H1 (cell line): ENCODE results near the gene PTPRO. TPM values are rescaled to one million over a fixed set of nuclear protein-coding genes. Genes with fewer than 3 reads are reported as not detected.

ENCODE experiments used
- CTCF ChIA-PET: fragments of 300-600 bp; sonication (Branson Sonifier 250); formaldehyde crosslinking; loops from one replicate; lab custom pipeline; 2021; ENCODE audit not compliant: partially characterized antibody; lab: Charles Lee
- POLR2A ChIA-PET: fragments of 300-600 bp; sonication (Branson Sonifier 250); formaldehyde crosslinking; loops from one replicate; lab custom pipeline; 2021; ENCODE audit warnings: inconsistent platforms; ENCODE audit not compliant: partially characterized antibody; lab: Charles Lee
- DNase-seq, 2 experiments: peaks; one replicate each; pipeline versions ENCODE4 v3.0.0 to v3.0.0-alpha.2; 2010 to 2022; ENCODE audit warnings: low spot score in 2 of 2, low read depth in 1 of 2, mixed read lengths in 1 of 2
- FAIRE-seq: peaks from 2 replicates; lab custom pipeline; 2011; peaks lifted over from hg19 to GRCh38; lab: Jason Lieb, UNC
- H2AFZ ChIP-seq: 2 replicates; pipeline ENCODE4 v1.8.1; 2012; ENCODE audit warnings: low read length, inconsistent platforms
- H2AK5ac ChIP-seq: 2 replicates; pipeline ENCODE4 v1.6.1; 2013; ENCODE audit warnings: low read depth, low read length
- H2BK120ac ChIP-seq: replicated peaks from 2 replicates; pipeline ENCODE3; 2013; ENCODE audit warnings: low read depth, low read length, inconsistent platforms
- H2BK12ac ChIP-seq: 2 replicates; pipeline ENCODE4 v1.6.1; 2013; ENCODE audit warnings: low read depth, low read length
- H2BK15ac ChIP-seq: 2 replicates; pipeline ENCODE4 v1.6.1; 2013; ENCODE audit warnings: low read length
- H2BK20ac ChIP-seq: 2 replicates; pipeline ENCODE4 v1.6.1; 2013; ENCODE audit warnings: low read length
- H2BK5ac ChIP-seq: 2 replicates; pipeline ENCODE4 v1.6.1; 2013; ENCODE audit warnings: low read depth, low read length
- H3K14ac ChIP-seq: 2 replicates; pipeline ENCODE4 v1.6.1; 2013; ENCODE audit warnings: inconsistent platforms; ENCODE audit not compliant: insufficient read length
- H3K18ac ChIP-seq: 2 replicates; pipeline ENCODE4 v1.6.1; 2013; ENCODE audit warnings: low read length; ENCODE audit errors: extremely low read depth
- H3K23ac ChIP-seq: 2 replicates; pipeline ENCODE4 v1.6.1; 2013; ENCODE audit warnings: inconsistent platforms; ENCODE audit not compliant: insufficient read length
- H3K23me2 ChIP-seq: 2 replicates; pipeline ENCODE4 v1.6.1; 2013; ENCODE audit warnings: low read depth, low read length
- H3K27ac ChIP-seq: 2 replicates; pipeline ENCODE4 v1.6.1; 2011; ENCODE audit warnings: low read depth, low read length, inconsistent platforms
- H3K27me3 ChIP-seq, 4 experiments: replicated peaks in 1 of 4; 1 replicate in 1 of 4; 2 replicates in 3 of 4; pipeline versions ENCODE4 v1.6.1 to v1.8.1; 2011 to 2013; ENCODE audit warnings: low read length in 3 of 4, mild to moderate bottlenecking in 3 of 4, inconsistent platforms in 2 of 4, mixed read lengths in 2 of 4, moderate library complexity in 1 of 4; ENCODE audit not compliant: control insufficient read depth in 3 of 4, insufficient read depth in 3 of 4; ENCODE audit errors: extremely low read depth in 1 of 4
- H3K36me3 ChIP-seq, 4 experiments: 2 replicates each; pipeline versions ENCODE4 v1.6.1 to v1.8.1; 2011 to 2013; ENCODE audit warnings: mild to moderate bottlenecking in 4 of 4, low read length in 3 of 4, moderate library complexity in 2 of 4, control low read depth in 1 of 4, inconsistent platforms in 1 of 4; ENCODE audit not compliant: insufficient read depth in 4 of 4, control insufficient read depth in 2 of 4
- H3K4ac ChIP-seq: replicated peaks from 2 replicates; pipeline ENCODE3; 2013; ENCODE audit warnings: low read length, low read depth, mixed read lengths, inconsistent platforms; ENCODE audit not compliant: insufficient read length
- H3K4me1 ChIP-seq, 4 experiments: replicated peaks in 1 of 4; 1 replicate in 1 of 4; 2 replicates in 3 of 4; pipeline versions ENCODE4 v1.6.1 to v1.8.1; 2011 to 2013; ENCODE audit warnings: low read length in 3 of 4, inconsistent platforms in 2 of 4, mixed read lengths in 1 of 4; ENCODE audit not compliant: insufficient read depth in 4 of 4, control insufficient read depth in 3 of 4
- H3K4me2 ChIP-seq, 2 experiments: 2 replicates each; pipeline versions ENCODE4 v1.6.1 to v1.8.1; 2011 to 2013; ENCODE audit warnings: low read depth in 2 of 2, low read length in 2 of 2, control low read depth in 1 of 2, inconsistent platforms in 1 of 2, mild to moderate bottlenecking in 1 of 2; ENCODE audit not compliant: insufficient read depth in 1 of 2
- H3K4me3 ChIP-seq, 4 experiments: fragments of 200-600, 300-600 bp in 1 of 4; sonication (generic), shearing (Covaris generic), sonication (Bioruptor Twin) in 1 of 4; 2 replicates each; pipeline versions ENCODE4 v1.5.1 to v1.8.1; 2011 to 2016; ENCODE audit warnings: low read length in 4 of 4, low read depth in 3 of 4, control low read depth in 2 of 4, inconsistent platforms in 2 of 4, mild to moderate bottlenecking in 2 of 4, mixed read lengths in 1 of 4, moderate library complexity in 1 of 4; ENCODE audit not compliant: insufficient read depth in 2 of 4; ENCODE audit errors: extremely low read depth in 1 of 4
- H3K56ac ChIP-seq: replicated peaks from 2 replicates; pipeline ENCODE3; 2013; ENCODE audit warnings: low read depth, mild to moderate bottlenecking, mixed read lengths, low read length, inconsistent platforms; ENCODE audit not compliant: insufficient read length
- H3K79me1 ChIP-seq: 2 replicates; pipeline ENCODE4 v1.6.1; 2013; ENCODE audit warnings: low read depth, low read length, control low read depth
- H3K79me2 ChIP-seq, 2 experiments: 2 replicates each; pipeline versions ENCODE4 v1.6.1 to v1.8.1; 2012 to 2013; ENCODE audit warnings: low read length in 2 of 2, mild to moderate bottlenecking in 2 of 2, inconsistent platforms in 1 of 2; ENCODE audit not compliant: insufficient read depth in 2 of 2, control insufficient read depth in 1 of 2
- H3K9ac ChIP-seq, 4 experiments: replicated peaks in 1 of 4; 1 replicate in 1 of 4; 2 replicates in 3 of 4; pipeline versions ENCODE4 v1.6.1 to v1.8.1; 2011 to 2013; ENCODE audit warnings: low read depth in 3 of 4, low read length in 3 of 4, control low read depth in 2 of 4, mild to moderate bottlenecking in 2 of 4, moderate library complexity in 2 of 4, inconsistent platforms in 1 of 4; ENCODE audit errors: extremely low read depth in 1 of 4
- H3K9me3 ChIP-seq, 2 experiments: 2 replicates each; pipeline versions ENCODE4 v1.6.1 to v1.8.1; 2012 to 2013; ENCODE audit warnings: mild to moderate bottlenecking in 2 of 2, moderate library complexity in 2 of 2, control low read depth in 1 of 2, inconsistent platforms in 1 of 2, low read depth in 1 of 2, low read length in 1 of 2, mixed read lengths in 1 of 2; ENCODE audit not compliant: insufficient read depth in 2 of 2
- H4K20me1 ChIP-seq, 2 experiments: replicated peaks in 1 of 2; 2 replicates each; pipeline versions ENCODE3 to v1.8.1; 2011 to 2013; ENCODE audit warnings: inconsistent platforms in 2 of 2, low read length in 2 of 2, mild to moderate bottlenecking in 1 of 2; ENCODE audit not compliant: insufficient read depth in 2 of 2, control insufficient read depth in 1 of 2
- H4K5ac ChIP-seq: 2 replicates; pipeline ENCODE4 v1.6.1; 2013; ENCODE audit warnings: low read length, low read depth, mixed read lengths, inconsistent platforms; ENCODE audit not compliant: insufficient read length
- H4K8ac ChIP-seq: 2 replicates; pipeline ENCODE4 v1.8.0; 2013; ENCODE audit warnings: mild to moderate bottlenecking, moderate library complexity, low read length, inconsistent platforms; ENCODE audit not compliant: insufficient read depth; ENCODE audit errors: extremely low read depth
- H4K91ac ChIP-seq: replicated peaks from 2 replicates; pipeline ENCODE3; 2013; ENCODE audit warnings: low read length, mixed read lengths, inconsistent platforms; ENCODE audit not compliant: insufficient read length
- ATF3 ChIP-seq: IDR thresholded peaks from 2 replicates; pipeline ENCODE4 v1.6.1; 2011; ENCODE audit warnings: low read depth, mild to moderate bottlenecking, low read length; ENCODE audit not compliant: insufficient read depth
- BACH1 ChIP-seq: IDR thresholded peaks from 2 replicates; pipeline ENCODE4 v1.6.1; 2012; ENCODE audit warnings: low read length, improper control_type of control experiment
- KDM1A ChIP-seq: fragments of 200-600, 300-600 bp; sonication (generic); IDR thresholded peaks from 2 replicates; pipeline ENCODE4 v1.7.1; 2016; ENCODE audit warnings: mild to moderate bottlenecking, low read length, borderline replicate concordance
- KDM4A ChIP-seq: IDR thresholded peaks from one replicate; pipeline ENCODE4 v1.7.1; 2012; ENCODE audit warnings: low read depth, mild to moderate bottlenecking, moderate library complexity, low read length, inconsistent platforms; ENCODE audit not compliant: severe bottlenecking
- SAP30 ChIP-seq: fragments of 300-600 bp; sonication (generic); IDR thresholded peaks from 2 replicates; pipeline ENCODE4 v1.7.1; 2012; ENCODE audit warnings: low read length, moderate library complexity, mild to moderate bottlenecking, inconsistent platforms; ENCODE audit not compliant: insufficient read depth, insufficient replicate concordance
- SIN3A ChIP-seq, 2 experiments: IDR thresholded peaks in 1 of 2; conservative IDR thresholded peaks in 1 of 2; 2 replicates each; pipeline ENCODE4 v1.6.1; 2011 to 2012; ENCODE audit warnings: low read length in 2 of 2, improper control_type of control experiment in 1 of 2, low read depth in 1 of 2, mild to moderate bottlenecking in 1 of 2
- WGBS, 2 experiments: shearing (Covaris generic) in 1 of 2; methylation state at CpG; one replicate each; pipeline versions ENCODE4 v1.1.6 to v1.1.7; 2013 to 2015; ENCODE audit warnings: low lambda C conversion rate in 2 of 2, mixed read lengths in 2 of 2, inconsistent platforms in 1 of 2, low coverage in 1 of 2, missing lambda C conversion rate in 1 of 2; ENCODE audit not compliant: insufficient replicate concordance in 2 of 2, insufficient coverage in 1 of 2, insufficient read length in 1 of 2; ENCODE audit errors: extremely low coverage in 1 of 2, missing lambda C conversion rate in 1 of 2; 5-methylcytosine and 5-hydroxymethylcytosine counted together
- polyA plus RNA-seq, 7 experiments: library from polyadenylated mRNA; depleted of rRNA in 3 of 7; stranded (reverse) in 5 of 7; unstranded in 2 of 7; fragments of >200 nt in 5 of 7; fragments of 200-250 nt in 2 of 7; gene quantifications; 1 replicate in 5 of 7; 2 replicates in 1 of 7; 4 replicates in 1 of 7; pipeline versions ENCODE4 v1.2.1 to v1.2.3, GENCODE V29; 2011 to 2013; ENCODE audit warnings: missing spikeins in 2 of 7, mixed read lengths in 2 of 7
- total RNA-seq: library from RNA; stranded (reverse); fragmentation: NEBNext Ultra II Directional; extraction: Animal tissue kit (Norgen Biotek cat#: 25700); gene quantifications from 2 replicates; pipeline ENCODE4 v1.2.1, GENCODE V29; 2021

Gene PTPRO
- total and polyA plus RNA-seq, 2 of the 8 experiments (the other 6 are each of a cell fraction or from before 2014, with no cell fraction given) = 0.73 to 1.7 TPM

- FAIRE-seq (no peak), DNase-seq (no peak)
- Histone ChIP-seq H2BK12ac (no peak overlapping the region), H4K91ac (no peak overlapping the region), H3K9me3 (no peaks in the 10 kb centered on the region), H3K4me2 (no peak overlapping the region), H3K56ac (no peak overlapping the region), H2BK120ac (no peak overlapping the region), H3K27me3 (no peaks in the 10 kb centered on the region), H2BK15ac (no peak overlapping the region), H3K18ac (no peak overlapping the region), H3K79me2 (no peaks in the 10 kb centered on the region), H3K4ac (no peak overlapping the region), H4K20me1 (no peaks in the 10 kb centered on the region), H3K4me3 (no peak overlapping the region), H3K79me1 (no peaks in the 10 kb centered on the region), H2BK5ac (no peak overlapping the region), H3K14ac (no peak overlapping the region), H2AK5ac (no peak overlapping the region), H2BK20ac (no peak overlapping the region), H2AFZ (no peak overlapping the region), H3K27ac (no peak overlapping the region), H3K4me1 (no peaks in the 10 kb centered on the region), H3K9ac (no peak overlapping the region), H4K5ac (no peak overlapping the region), H3K23me2 (0 out of 2 replicates have a peak, but pooled peaks cover 1% of the 10 kb centered on the region), H3K36me3 (no peaks in the 10 kb centered on the region), H4K8ac (no peak overlapping the region), H3K23ac (no peak overlapping the region)
- TF ChIP-seq KDM4A (no peak), SIN3A (conservative IDR thresholded peaks at IDR 0.05 in 1 of 2, IDR thresholded peaks at IDR 0.05 in 1 of 2; ENCODE audit: low read depth in 1 of 2, low read length in 2 of 2) (no peak), KDM1A (no peak), BACH1 (no peak), ATF3 (no peak), SAP30 (no peak)
- POLR2A ChIA-PET = no interaction called here
- CTCF ChIA-PET = interaction anchor here (2.1 kb wide), 1 partner anchor 11 kb away, joined by 6 read pairs; no protein-coding TSS in a partner anchor
- 87% methylated on average over 5 of the region's 5 CpGs; no CpG with 5 or more reads in 1 of the 2 experiments for whole genome bisulfite sequencing, 2 experiments
Measured at GRCh38 chr12:15596174-15596573, 273.9 kb downstream of the PTPRO start.
